Thyroid gland (tissue), 4 donors: ENCODE measurements around the gene SDHA. TPM values are rescaled to one million over a fixed set of nuclear protein-coding genes. Genes with fewer than 3 reads are reported as not detected.
"Not testable (repeated sequence)": the region's sequence is repeated elsewhere in the genome, so short reads cannot be mapped to it uniquely, and the experiment has no call there.

Source experiments
- DNase-seq, 2 donors: peaks; one replicate each; pipeline ENCODE4 v3.0.0-alpha.2; 2019
- H3K27ac ChIP-seq, 3 donors: fragments of 200-600 bp; sonication (generic); 1 replicate in 2 of 3; 2 replicates in 1 of 3; pipeline ENCODE4 v1.5.1; 2016 to 2019; ENCODE audit warnings: mild to moderate bottlenecking in 1 of 3, moderate library complexity in 1 of 3
- H3K27me3 ChIP-seq: fragments of 200-600 bp; sonication (generic); one replicate; pipeline ENCODE4 v1.5.1; 2019
- H3K36me3 ChIP-seq, 2 donors: fragments of 200-600 bp; sonication (generic); one replicate each; pipeline ENCODE4 v1.5.1; 2016 to 2019
- H3K4me1 ChIP-seq, 2 donors: fragments of 200-600 bp; sonication (generic); one replicate each; pipeline ENCODE4 v1.5.1; 2017 to 2019
- H3K4me3 ChIP-seq, 3 donors: fragments of 200-600 bp; sonication (generic); replicated peaks in 1 of 3; 1 replicate in 2 of 3; 2 replicates in 1 of 3; pipeline ENCODE4 v1.5.1; 2016; ENCODE audit warnings: mild to moderate bottlenecking in 1 of 3
- H3K9me3 ChIP-seq: fragments of 200-600 bp; sonication (generic); one replicate; pipeline ENCODE4 v1.5.1; 2017
- POLR2A ChIP-seq, 2 donors: fragments of 450-650 bp; IDR thresholded peaks; one replicate each; pipeline ENCODE4 v1.6.1; 2017; ENCODE audit warnings: antibody characterized with exemption in 2 of 2, mild to moderate bottlenecking in 2 of 2, moderate library complexity in 1 of 2
- WGBS, 2 donors: methylation state at CpG; one replicate each; pipeline ENCODE4 v1.1.5; 2017; 5-methylcytosine and 5-hydroxymethylcytosine counted together
- intact Hi-C: fragments of 100-400 bp; cut with DNase I; formaldehyde crosslinking; loops from one replicate; pipeline ENCODE4 v1.15.1; 2023
- total RNA-seq, 4 donors: library from RNA; depleted of rRNA; stranded (reverse); fragments of >200 nt; gene quantifications; one replicate each; pipeline ENCODE4 v1.2.3, GENCODE V29; 2016
- TF ChIP-seq, protein P1 (sequence below), 6 experiments: fragments of 200-600 bp in 3 of 6; fragments of 450-650 bp in 3 of 6; sonication (generic) in 3 of 6; IDR thresholded peaks; one replicate each; pipeline ENCODE4 v1.5.1; 2016 to 2019; ENCODE audit warnings: antibody characterized with exemption in 6 of 6, mild to moderate bottlenecking in 2 of 6, inconsistent platforms in 1 of 6, moderate library complexity in 1 of 6

The SDHA gene
- total RNA-seq, 4 donors from 2014 or later, result 86.9 to 102 (median 92.2) TPM

DNA sequence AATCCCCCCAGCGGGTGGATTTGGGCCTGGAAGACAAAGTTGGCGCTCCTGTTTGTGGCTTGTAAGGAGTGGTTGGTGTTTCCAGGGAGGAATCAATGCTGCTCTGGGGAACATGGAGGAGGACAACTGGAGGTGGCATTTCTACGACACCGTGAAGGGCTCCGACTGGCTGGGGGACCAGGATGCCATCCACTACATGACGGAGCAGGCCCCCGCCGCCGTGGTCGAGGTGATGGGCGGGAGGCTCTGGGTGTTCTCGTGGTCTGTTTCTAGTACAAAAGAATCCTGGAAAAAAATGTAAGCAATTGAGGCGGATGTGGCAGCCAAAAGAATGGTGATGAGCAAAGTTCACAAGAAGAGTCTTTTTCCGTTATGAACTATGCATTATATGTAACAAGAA lies 7.2 kb downstream of the SDHA start:
- intact Hi-C loops, result no loop called here

DNA sequence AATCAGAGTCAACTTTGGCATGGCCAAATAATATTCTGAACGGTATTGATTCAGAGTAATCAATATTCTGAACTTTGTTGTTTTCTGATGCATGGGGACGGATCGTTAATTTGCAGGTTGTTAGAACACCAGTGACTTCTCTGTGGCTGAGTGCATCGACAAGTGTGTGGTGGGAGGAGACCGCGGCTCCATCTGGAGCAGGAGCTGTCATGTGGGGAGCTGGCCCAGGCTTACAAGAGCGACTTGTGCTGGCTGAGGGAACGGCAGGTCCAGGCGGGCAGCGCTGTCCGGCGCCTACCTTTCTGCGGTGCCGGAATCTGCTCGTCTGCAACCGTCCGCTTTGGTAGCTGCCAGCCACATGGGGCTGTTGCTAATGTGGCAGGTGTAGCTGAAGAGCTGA lies 9.3 kb downstream of the SDHA start:
- H3K27ac ChIP-seq, H3K27me3 ChIP-seq, intact Hi-C loops, H3K9me3 ChIP-seq, H3K4me1 ChIP-seq, H3K4me3 ChIP-seq: not testable (repeated sequence)
- peaks cover 43 to 69% of the 10 kb centered on the region in 2 donors for H3K36me3 ChIP-seq
- WGBS, 2 donors, result 67 to 85% methylated on average over 6 to 14 of the region's 17 CpGs
- peak; percentile 52 to 61 for DNase-seq

More for the DNA sequence above, 7.2 kb downstream of the SDHA start:
- no peak for TF ChIP-seq POLR2A (IDR thresholded peaks at IDR 0.05)
- TF ChIP-seq, protein P1, sequence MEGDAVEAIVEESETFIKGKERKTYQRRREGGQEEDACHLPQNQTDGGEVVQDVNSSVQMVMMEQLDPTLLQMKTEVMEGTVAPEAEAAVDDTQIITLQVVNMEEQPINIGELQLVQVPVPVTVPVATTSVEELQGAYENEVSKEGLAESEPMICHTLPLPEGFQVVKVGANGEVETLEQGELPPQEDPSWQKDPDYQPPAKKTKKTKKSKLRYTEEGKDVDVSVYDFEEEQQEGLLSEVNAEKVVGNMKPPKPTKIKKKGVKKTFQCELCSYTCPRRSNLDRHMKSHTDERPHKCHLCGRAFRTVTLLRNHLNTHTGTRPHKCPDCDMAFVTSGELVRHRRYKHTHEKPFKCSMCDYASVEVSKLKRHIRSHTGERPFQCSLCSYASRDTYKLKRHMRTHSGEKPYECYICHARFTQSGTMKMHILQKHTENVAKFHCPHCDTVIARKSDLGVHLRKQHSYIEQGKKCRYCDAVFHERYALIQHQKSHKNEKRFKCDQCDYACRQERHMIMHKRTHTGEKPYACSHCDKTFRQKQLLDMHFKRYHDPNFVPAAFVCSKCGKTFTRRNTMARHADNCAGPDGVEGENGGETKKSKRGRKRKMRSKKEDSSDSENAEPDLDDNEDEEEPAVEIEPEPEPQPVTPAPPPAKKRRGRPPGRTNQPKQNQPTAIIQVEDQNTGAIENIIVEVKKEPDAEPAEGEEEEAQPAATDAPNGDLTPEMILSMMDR (IDR thresholded peaks at IDR 0.05), result no peak
- Histone ChIP-seq H3K27ac (no peak overlapping the region), H3K9me3 (no peaks in the 10 kb centered on the region), H3K27me3 (no peaks in the 10 kb centered on the region), H3K4me1 (peaks cover 3% of the 10 kb centered on the region in 2 donors), H3K4me3 (no peak overlapping the region), H3K36me3 (peaks cover 41 to 55% of the 10 kb centered on the region in 2 donors)
- WGBS, 2 donors, result 96 to 97% methylated on average over 13 to 14 of the region's 14 CpGs
- no peak for DNase-seq

DNA sequence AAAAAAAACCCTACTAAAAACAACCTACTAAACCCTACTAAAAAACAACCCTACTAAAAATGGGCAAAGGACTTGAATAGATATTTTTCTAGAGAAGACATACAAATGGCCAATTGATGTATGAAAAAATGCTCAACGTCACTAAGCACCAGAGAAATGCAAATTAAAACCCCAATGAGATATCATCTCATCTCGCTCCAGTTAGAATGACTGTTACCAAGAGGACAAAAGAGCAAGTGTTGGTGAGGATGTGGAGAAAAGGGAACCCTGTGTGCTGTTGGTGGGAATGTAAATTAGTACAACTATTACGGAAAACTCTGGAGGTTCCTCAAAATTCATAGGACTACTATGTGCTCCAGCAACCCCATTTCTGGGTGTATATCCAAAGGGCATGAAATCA lies 10.8 kb downstream of the SDHA start:
- no peaks in the 10 kb centered on the region for H3K9me3 ChIP-seq
- no peak for TF ChIP-seq POLR2A (IDR thresholded peaks at IDR 0.05)
- TF ChIP-seq, protein P1 (IDR thresholded peaks at IDR 0.05), result no peak
- no peak overlapping the region for H3K27ac ChIP-seq
- H3K4me3 ChIP-seq, result no peak overlapping the region
- H3K4me1 ChIP-seq, result no peaks in the 10 kb centered on the region
- no peaks in the 10 kb centered on the region for H3K27me3 ChIP-seq
- intact Hi-C loops, result no loop called here
- H3K36me3 ChIP-seq, result peaks cover 43 to 75% of the 10 kb centered on the region in 2 donors
- DNase-seq, result no peak
- 94% methylated on average over 3 of the region's 3 CpGs for WGBS, 2 donors

DNA sequence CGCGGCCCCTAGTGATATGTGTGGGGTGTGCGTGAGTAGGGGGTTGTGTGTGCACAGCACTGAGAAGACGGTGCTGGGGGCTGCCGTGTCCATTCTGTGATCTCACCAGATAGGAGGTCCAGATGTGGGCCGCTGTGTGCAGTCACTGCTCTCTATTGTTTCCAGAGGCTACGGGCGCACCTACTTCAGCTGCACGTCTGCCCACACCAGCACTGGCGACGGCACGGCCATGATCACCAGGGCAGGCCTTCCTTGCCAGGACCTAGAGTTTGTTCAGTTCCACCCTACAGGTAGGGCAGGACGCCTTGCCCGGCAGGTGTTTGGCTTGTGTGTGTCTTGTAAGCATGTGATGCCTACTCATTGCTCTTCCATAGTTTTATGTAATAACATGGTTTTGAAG lies 12.6 kb downstream of the SDHA start:
- no peak for TF ChIP-seq POLR2A (IDR thresholded peaks at IDR 0.05)
- TF ChIP-seq, protein P1 (IDR thresholded peaks at IDR 0.05), result no peak
- intact Hi-C loops, result no loop called here
- Histone ChIP-seq H3K27me3 (no peaks in the 10 kb centered on the region), H3K36me3 (peaks cover 53 to 70% of the 10 kb centered on the region in 2 donors), H3K4me1 (no peaks in the 10 kb centered on the region), H3K9me3 (no peaks in the 10 kb centered on the region), H3K27ac (no peak overlapping the region), H3K4me3 (no peak overlapping the region)
- DNase-seq, result no peak
- WGBS, 2 donors, result 92 to 98% methylated on average over 14 of the region's 14 CpGs

DNA sequence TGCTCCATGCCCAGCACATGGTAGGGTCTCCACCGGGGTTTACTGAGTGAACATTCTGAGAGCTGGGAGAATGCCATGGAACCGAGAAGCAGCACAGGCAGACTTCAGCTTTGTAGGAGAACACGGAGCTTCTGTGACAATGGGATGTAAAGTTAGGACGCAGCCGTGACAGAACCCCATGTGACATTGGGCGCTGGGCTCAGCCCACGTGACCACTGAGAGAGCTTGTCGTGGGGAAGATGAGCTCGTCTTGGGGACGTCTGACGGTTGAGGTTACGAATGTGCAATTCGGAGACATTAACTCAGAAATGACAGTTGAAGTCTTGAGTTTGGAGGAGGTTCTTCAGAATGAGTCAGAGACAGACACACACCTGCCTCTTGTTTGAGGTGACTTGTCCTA lies 13.5 kb downstream of the SDHA start:
- no peak for DNase-seq
- peaks cover 45 to 68% of the 10 kb centered on the region in 2 donors for H3K36me3 ChIP-seq
- WGBS, 2 donors, result 91 to 92% methylated on average over 13 of the region's 13 CpGs
- H3K27ac ChIP-seq, result no peak overlapping the region
- TF ChIP-seq, protein P1 (IDR thresholded peaks at IDR 0.05), result no peak
- no peak for TF ChIP-seq POLR2A (IDR thresholded peaks at IDR 0.05)
- no peaks in the 10 kb centered on the region for H3K9me3 ChIP-seq
- H3K4me1 ChIP-seq, result no peaks in the 10 kb centered on the region
- intact Hi-C loops, result no loop called here
- H3K4me3 ChIP-seq, result no peak overlapping the region
- no peaks in the 10 kb centered on the region for H3K27me3 ChIP-seq

DNA sequence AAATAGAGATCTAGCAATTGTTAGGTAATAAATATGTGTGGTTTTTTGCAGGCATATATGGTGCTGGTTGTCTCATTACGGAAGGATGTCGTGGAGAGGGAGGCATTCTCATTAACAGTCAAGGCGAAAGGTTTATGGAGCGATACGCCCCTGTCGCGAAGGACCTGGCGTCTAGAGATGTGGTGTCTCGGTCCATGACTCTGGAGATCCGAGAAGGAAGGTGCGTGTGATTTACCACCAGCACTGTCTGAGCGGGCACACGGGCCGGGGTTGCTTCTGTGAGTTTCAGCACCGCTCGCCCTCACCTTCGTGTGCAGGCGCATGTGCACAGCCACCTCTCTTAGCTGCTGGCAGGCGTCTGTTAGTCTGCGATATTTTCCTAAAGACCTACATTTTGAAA lies 15.3 kb downstream of the SDHA start:
- H3K27me3 ChIP-seq, H3K9me3 ChIP-seq, intact Hi-C loops, DNase-seq, H3K27ac ChIP-seq, H3K4me3 ChIP-seq, H3K4me1 ChIP-seq: not testable (repeated sequence)
- 95 to 97% methylated on average over 20 of the region's 20 CpGs for WGBS, 2 donors
- H3K36me3 ChIP-seq, result peaks cover 31 to 69% of the 10 kb centered on the region in 2 donors
